ENCODE data around the gene FBXO17.
A peak's percentile ranks its signal among the peaks of the same experiment; 100 is the strongest.

The FBXO17 gene

DNA sequence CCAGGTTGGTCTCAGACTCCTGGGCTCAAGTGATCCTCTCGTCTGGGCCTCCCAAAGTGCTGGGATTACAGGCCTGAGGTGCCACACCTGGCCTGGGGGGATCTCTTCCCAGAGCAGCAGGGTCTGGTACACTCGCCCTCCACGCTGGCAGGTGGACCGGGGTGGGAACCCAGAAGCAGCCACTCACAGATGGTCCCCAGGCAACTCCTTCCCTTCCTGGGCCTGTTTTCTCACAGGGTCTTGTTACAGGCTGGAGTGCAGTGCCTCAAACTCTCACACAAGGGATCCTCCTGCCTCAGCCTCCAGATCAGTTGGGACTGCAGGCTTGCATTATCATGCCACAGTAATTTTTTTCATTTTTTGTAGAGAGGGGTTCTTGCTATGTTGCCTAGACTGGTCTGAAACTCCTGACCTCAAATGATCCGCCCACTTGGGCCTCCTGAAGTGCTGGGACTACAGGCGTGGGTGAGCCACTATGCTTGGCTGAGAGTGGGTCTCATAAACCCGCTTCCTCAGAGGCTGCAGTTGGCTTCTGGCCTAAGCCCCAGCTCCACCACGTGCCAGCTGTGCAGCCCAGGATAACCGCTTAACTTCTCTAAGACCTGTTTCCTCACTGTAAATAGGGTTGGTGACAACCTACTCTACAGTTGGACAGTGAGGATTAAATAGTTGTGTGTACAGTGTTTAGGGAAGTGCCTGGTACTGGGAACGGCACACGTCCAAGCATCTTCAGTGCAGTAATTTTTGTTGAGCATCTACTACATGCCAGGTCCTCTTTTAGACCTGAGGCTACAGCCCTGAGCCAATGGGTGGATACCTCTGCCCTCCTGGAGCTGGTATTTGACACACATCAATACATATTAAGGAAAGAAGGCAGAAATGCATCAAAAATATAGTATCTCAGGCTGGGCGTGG is 62.7 kb downstream of the FBXO17 start:
- no peak for DNase-seq

DNA sequence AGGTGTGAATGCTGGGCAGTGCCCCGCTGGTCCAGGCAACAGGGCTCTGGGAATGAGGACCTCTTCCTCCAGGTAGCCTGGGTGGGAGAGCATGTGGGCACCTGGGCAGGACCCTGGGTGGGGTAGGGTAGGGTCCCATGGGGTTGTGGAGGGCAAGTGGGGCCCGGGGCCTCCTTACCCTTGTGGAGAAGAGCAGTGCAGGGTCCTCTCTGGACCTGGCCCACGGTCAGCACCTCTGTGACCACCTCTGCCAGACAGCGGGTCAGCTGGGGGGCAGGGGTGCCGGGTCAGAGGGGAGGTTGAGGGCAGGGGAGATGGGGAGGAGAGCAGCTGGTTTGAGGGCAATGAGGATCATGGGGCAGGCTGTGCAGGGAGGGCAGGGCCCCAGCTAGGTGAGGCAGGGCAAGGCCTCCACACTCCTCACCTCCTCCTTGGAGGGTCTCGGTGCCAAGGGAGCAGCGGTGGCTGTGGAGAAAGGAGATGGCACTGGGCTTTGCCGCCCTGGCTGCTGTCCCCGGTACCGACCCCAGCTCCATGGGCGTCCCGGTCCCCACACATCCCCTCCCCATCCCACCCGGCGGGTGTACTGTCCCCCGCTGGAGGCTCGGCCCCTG is 64.0 kb downstream of the FBXO17 start:
- no peak for DNase-seq

- no peak for DNase-seq
These were observed 65.1 kb downstream of the FBXO17 start for GRCh38 chr19:38910488-38910887.

- no peak for DNase-seq
These were observed 66.6 kb downstream of the FBXO17 start for GRCh38 chr19:38908911-38909310.

DNA sequence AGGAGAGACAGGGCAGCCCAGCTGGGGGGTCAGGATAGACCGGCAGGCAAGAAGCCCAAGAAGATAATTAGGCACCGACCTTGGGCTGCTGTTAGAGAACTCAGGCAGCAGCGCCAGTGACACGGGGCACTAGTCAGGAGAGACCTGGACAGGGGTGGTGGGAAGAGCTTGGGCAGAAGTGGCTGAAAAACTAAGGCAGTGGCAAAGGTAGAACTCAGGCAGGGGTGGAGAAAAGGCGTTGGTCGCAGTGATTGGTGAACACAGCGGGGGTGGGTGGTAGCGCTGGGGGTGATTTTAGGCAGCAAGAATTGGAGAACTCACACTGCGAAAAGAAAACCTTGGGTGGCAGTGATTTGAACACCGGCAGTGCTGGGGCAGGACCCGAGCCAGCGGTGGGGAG is 67.9 kb downstream of the FBXO17 start:
- no peak for DNase-seq

DNA sequence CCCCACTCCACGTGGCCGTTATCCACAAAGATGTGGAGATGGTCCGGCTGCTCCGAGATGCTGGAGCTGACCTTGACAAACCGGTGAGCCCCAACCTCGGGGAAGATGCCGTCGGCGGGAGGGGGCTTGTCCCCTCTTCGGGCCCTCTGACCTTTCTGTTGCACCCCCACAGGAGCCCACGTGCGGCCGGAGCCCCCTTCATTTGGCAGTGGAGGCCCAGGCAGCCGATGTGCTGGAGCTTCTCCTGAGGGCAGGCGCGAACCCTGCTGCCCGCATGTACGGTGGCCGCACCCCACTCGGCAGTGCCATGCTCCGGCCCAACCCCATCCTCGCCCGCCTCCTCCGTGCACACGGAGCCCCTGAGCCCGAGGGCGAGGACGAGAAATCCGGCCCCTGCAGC is 68.3 kb downstream of the FBXO17 start:
- no peak for DNase-seq

DNA sequence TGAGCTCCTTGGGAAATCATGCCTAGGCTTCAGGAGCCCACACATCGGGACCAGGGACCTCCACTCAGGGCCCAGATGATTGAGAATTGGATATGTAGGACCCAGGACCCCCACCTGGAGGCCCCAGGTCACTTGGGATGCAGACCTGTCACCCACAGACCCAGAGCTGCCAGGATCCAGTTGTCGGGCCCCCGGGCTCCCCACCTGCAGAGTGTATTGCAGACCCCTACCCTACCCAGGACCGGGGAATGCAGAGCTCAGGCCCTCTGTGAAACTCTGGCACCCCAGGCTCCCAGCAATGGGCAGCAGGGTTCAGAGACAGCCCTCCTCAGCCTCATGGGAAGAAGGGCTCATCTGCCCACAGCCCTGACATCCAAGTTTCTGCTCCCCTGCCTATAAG is 69.9 kb downstream of the FBXO17 start:
- no peak for DNase-seq

DNA sequence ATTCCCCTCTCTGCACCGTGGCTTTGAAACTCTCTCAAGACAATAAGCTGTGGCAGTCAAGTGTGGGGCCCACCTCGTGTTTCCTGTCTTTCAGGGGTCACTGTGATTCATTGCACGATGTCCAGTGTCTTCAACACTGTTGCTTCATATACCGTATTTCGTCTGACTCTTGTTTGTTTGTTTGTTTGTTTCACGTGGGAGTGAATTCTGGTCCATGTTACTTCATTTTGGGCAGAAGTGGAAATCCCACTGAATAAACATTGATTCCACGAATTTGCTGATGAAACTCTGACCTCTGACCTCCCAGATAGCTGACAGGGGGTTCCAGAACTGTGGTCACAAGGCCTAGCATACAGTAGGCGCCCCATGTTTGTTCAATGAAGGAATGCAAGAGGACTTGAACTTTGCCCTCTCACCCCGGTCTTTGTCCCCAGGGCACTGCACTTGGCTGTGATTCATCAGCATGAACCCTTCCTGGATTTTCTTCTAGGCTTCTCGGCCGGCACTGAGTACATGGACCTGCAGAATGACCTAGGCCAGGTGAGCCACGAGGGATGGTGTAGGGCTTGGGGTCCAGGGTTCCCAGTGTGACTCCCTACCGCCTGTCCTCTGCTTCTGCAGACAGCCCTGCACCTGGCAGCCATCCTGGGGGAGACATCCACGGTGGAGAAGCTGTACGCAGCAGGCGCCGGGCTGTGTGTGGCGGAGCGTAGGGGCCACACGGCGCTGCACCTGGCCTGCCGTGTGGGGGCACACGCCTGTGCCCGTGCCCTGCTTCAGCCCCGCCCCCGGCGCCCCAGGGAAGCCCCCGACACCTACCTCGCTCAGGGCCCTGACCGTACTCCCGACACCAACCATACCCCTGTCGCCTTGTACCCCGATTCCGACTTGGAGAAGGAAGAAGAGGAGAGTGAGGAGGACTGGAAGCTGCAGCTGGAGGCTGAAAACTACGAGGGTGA is 70.7 kb downstream of the FBXO17 start:
- no peak for DNase-seq

GRCh38 chr19:38901683-38902082 is 73.9 kb downstream of the FBXO17 start:
- no peak for DNase-seq

- no peak for DNase-seq
These were observed 74.8 kb downstream of the FBXO17 start for GRCh38 chr19:38900743-38901190.

DNA sequence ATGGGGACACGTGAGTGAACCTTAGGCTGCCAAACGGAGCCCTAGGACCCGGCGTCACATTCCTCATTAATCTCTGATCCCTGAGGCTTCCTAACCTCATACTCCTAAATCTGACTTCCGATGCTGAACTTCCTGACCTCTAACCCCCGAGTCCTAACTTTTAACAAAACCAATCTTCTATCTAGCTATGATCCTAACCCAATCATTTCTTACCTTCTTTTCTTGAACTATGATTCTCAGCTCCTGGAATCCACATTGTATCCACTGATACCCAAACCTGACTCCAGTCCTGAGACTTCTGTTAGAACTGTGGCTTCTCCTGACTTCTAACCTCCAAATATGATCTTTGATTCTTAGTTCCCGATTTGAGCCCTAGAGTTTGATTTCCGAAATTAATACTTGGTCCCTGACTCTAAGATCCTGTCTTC is 75.3 kb downstream of the FBXO17 start:
- DNase-seq = no peak

GRCh38 chr19:38899447-38900201 is 75.9 kb downstream of the FBXO17 start, which contains the start of the genes NFKBIB and SIRT2:
Gene NFKBIB (plus strand): TSS chr19:38899969. CDS start chr19:38900033, 64 bp downstream.
Gene SIRT2 (minus strand): TSS chr19:38899618. CDS start chr19:38899521, 97 bp downstream.
- peak; percentile 97 for DNase-seq

- no peak for DNase-seq
These were observed 76.6 kb downstream of the FBXO17 start for GRCh38 chr19:38898788-38899446.

DNA sequence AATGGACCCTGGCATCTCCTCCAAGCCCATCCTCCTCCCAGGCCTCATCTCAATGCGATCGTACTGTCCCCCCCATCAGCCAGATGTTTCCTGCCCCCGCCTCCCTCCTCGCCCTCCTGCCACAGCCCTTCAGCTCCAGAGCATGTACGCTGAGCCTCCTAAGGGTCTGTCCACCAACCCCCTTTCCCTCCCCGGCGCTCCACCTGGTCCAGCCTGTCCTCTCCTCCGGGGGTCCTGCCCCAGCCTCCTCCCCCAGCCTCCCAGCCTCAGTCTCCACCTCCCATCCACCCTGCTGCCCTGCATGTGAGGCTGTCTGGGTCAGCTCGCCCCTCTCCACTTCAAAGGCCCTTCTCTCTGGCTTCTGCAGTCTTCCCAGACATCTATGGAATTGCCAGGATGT is 80.6 kb downstream of the FBXO17 start:
- no peak for DNase-seq

DNA sequence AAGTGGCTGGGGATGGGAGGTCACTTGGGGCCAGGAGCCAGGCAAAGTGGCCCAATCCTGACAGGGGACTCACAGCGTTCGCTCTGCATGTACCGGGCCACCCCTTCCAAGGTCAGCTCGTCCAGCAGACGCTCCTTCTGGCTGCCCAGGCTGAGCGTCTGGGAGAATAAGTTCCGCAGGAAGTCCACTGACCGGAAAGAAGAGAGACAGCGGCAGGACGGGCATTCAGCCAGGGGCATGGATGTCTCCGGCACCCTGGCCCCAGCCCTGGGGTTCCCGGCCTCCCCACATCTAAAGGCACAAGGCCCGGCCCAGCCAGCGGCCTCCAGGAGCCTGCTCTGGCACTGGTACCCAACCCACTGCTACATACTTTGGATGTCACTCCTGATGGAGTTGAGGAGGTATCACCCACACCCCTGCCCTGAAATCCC is 82.2 kb downstream of the FBXO17 start:
- no peak for DNase-seq

DNA sequence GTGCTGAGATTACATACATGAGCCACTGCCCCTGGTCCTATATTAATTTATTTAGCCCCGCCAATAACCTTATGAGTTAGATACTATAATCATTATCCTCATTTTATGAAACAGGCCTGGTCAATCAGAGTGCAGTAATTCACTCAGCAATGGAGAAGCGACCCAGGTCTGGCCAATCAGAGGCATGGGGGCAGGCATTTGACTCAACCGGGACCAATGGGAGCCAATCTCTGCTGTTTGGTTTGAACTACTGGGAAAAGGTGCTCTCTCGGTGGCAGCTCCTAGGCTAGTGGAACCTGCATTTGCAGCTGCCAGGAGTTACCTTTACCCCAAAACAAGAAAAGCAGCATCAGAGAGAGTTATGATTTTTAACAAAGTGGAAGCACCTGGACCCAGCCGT is 82.7 kb downstream of the FBXO17 start:
- DNase-seq = no peak

GRCh38 chr19:38891771-38892170 is 83.8 kb downstream of the FBXO17 start:
- DNase-seq = no peak
